K562 (cell line): Measurements from ENCODE around the gene MAP4. TPM values are rescaled to one million over a fixed set of nuclear protein-coding genes. Genes with fewer than 3 reads are reported as not detected.

Experiments used
- BCLAF1 ChIP-seq, 2 experiments: fragments of 450-650 bp in 1 of 2; IDR thresholded peaks; 2 replicates each; pipeline ENCODE4 v1.6.1; 2011 to 2017; ENCODE audit warnings: low read depth in 2 of 2, antibody characterized with exemption in 1 of 2, borderline replicate concordance in 1 of 2, low read length in 1 of 2, mild to moderate bottlenecking in 1 of 2, mixed read lengths in 1 of 2; ENCODE audit not compliant: control insufficient read depth in 1 of 2
- HMG20A ChIP-seq: fragments of 450-650 bp; formaldehyde crosslinking; conservative IDR thresholded peaks from 2 replicates; pipeline ENCODE4 v1.4.0; 2020; ENCODE audit warnings: mild to moderate bottlenecking, mixed read lengths
- HMG20B ChIP-seq: fragments of 250-450 bp; sonication (Bioruptor Pico); IDR thresholded peaks from 2 replicates; pipeline ENCODE4 v1.5.0; 2021; ENCODE audit warnings: mild to moderate bottlenecking
- HOXB6 ChIP-seq: fragments of 250-450 bp; sonication (Bioruptor Pico); IDR thresholded peaks from 2 replicates; pipeline ENCODE4 v1.5.1; 2022; ENCODE audit warnings: mild to moderate bottlenecking, borderline replicate concordance
- KDM2B ChIP-seq: fragments of 250-450 bp; sonication (Bioruptor Pico); IDR thresholded peaks from 2 replicates; pipeline ENCODE4 v1.8.0; 2021; ENCODE audit warnings: mild to moderate bottlenecking, moderate library complexity
- L3MBTL2 ChIP-seq: fragments of 450-650 bp; IDR thresholded peaks from 2 replicates; pipeline ENCODE4 v1.6.1; 2016; ENCODE audit warnings: mild to moderate bottlenecking, moderate library complexity
- NBN ChIP-seq: fragments of 450-650 bp; IDR thresholded peaks from 2 replicates; pipeline ENCODE4 v1.6.1; 2016; ENCODE audit warnings: low read depth, mild to moderate bottlenecking
- PHB2 ChIP-seq: fragments of 450-650 bp; IDR thresholded peaks from 2 replicates; pipeline ENCODE4 v1.6.1; 2017; ENCODE audit warnings: low read depth
- POLR2AphosphoS2 ChIP-seq: IDR thresholded peaks from 2 replicates; pipeline ENCODE4 v1.6.1; 2012; ENCODE audit warnings: low read length, improper control_type of control experiment
- POLR2AphosphoS5 ChIP-seq: IDR thresholded peaks from 2 replicates; pipeline ENCODE4 v1.6.1; 2011; ENCODE audit warnings: mild to moderate bottlenecking, low read depth, low read length, moderate library complexity; ENCODE audit not compliant: control insufficient read depth, insufficient read depth
- POLR2G ChIP-seq: fragments of 200-400 bp; formaldehyde crosslinking; IDR thresholded peaks from 2 replicates; pipeline ENCODE4 v1.6.1; 2017; ENCODE audit warnings: low read depth, mild to moderate bottlenecking, antibody characterized with exemption, low read length, moderate library complexity
- RAD21 ChIP-seq, 2 experiments: fragments of 250-450 bp in 1 of 2; fragments of 450-650 bp in 1 of 2; sonication (Bioruptor Pico) in 1 of 2; formaldehyde crosslinking in 1 of 2; IDR thresholded peaks in 1 of 2; conservative IDR thresholded peaks in 1 of 2; 2 replicates each; pipeline versions ENCODE4 v1.4.0 to v1.8.0; 2020 to 2022; ENCODE audit warnings: mild to moderate bottlenecking in 2 of 2, moderate library complexity in 1 of 2
- SIRT6 ChIP-seq: IDR thresholded peaks from one replicate; pipeline ENCODE4 v1.6.1; 2012; ENCODE audit warnings: low read depth, mild to moderate bottlenecking, control low read depth, inconsistent platforms, low read length, moderate library complexity
- SMC3 ChIP-seq: conservative IDR thresholded peaks from 2 replicates; pipeline ENCODE4 v1.6.1; 2011; ENCODE audit warnings: low read depth, low read length, improper control_type of control experiment; ENCODE audit not compliant: insufficient read depth
- SPI1 ChIP-seq: IDR thresholded peaks from 2 replicates; pipeline ENCODE4 v1.6.1; 2011; ENCODE audit warnings: low read depth, low read length, control low read depth, borderline replicate concordance
- TAF7 ChIP-seq: fragments of 450-650 bp; IDR thresholded peaks from 2 replicates; pipeline ENCODE4 v1.6.1; 2016; ENCODE audit warnings: missing genetic modification characterization, missing compliant biosample characterization
- TCF7 ChIP-seq: sonication (generic); IDR thresholded peaks from 2 replicates; pipeline ENCODE4 v1.6.1; 2016; ENCODE audit warnings: antibody characterized with exemption, borderline replicate concordance
- WHSC1 ChIP-seq: IDR thresholded peaks from one replicate; pipeline ENCODE4 v1.6.1; 2012; ENCODE audit warnings: low read length, control low read depth, inconsistent platforms
- ZBTB43 ChIP-seq: sonication (generic); formaldehyde crosslinking; IDR thresholded peaks from 2 replicates; pipeline ENCODE4 v1.8.0; 2023; ENCODE audit warnings: mild to moderate bottlenecking, missing genetic modification reagents
- ZBTB8A ChIP-seq: fragments of 450-650 bp; IDR thresholded peaks from 2 replicates; pipeline ENCODE4 v1.6.1; 2018; ENCODE audit warnings: mild to moderate bottlenecking, moderate library complexity; ENCODE audit not compliant: partially characterized antibody
- ZFX ChIP-seq: sonication (generic); formaldehyde crosslinking; IDR thresholded peaks from 2 replicates; pipeline ENCODE4 v1.8.0; 2022; ENCODE audit warnings: mild to moderate bottlenecking, missing genetic modification reagents, moderate library complexity
- ZNF740 ChIP-seq, 3 experiments: fragments of 200-800 bp in 1 of 3; sonication (Bioruptor generic) in 1 of 3; sonication (generic) in 1 of 3; formaldehyde crosslinking in 1 of 3; IDR thresholded peaks; 2 replicates each; pipeline versions ENCODE4 v1.6.1 to v1.8.0; 2016 to 2022; ENCODE audit warnings: mild to moderate bottlenecking in 2 of 3, missing compliant biosample characterization in 2 of 3, missing genetic modification characterization in 2 of 3, missing genetic modification reagents in 1 of 3
- polyA plus RNA-seq, 8 experiments: library from polyadenylated mRNA; depleted of rRNA in 4 of 8; stranded (reverse) in 5 of 8; unstranded in 3 of 8; fragments of >200 nt; fragmentation: Nextera tagmentation in 2 of 8; fragmentation: Illumina TruSeq in 1 of 8; extraction: Ambion mirVana in 2 of 8; extraction: Trizol in 1 of 8; gene quantifications; 2 replicates each; pipeline versions ENCODE4 v1.2.1 to v1.2.3, GENCODE V29; 2011 to 2014; ENCODE audit warnings: inconsistent platforms in 1 of 8, missing spikeins in 1 of 8
- total RNA-seq, 7 experiments: library from RNA; depleted of rRNA in 6 of 7; stranded (reverse); fragments of >200 nt in 6 of 7; fragmentation: Illumina TruSeq in 2 of 7; extraction: Trizol in 2 of 7; gene quantifications; 2 replicates each; pipeline versions ENCODE4 v1.2.1 to v1.2.3, GENCODE V29; 2011 to 2021; ENCODE audit warnings: low replicate concordance in 1 of 7

Gene MAP4
- total and polyA plus RNA-seq, 9 of the 15 experiments (the other 6 are each of a cell fraction or from before 2014, with no cell fraction given), result 13.3 to 141 (median 36.8) TPM

- no peak for TF ChIP-seq ZBTB43 (CRISPR knock-in tag)
- no peak for TF ChIP-seq TAF7 (tag)
- TF ChIP-seq SIRT6, result no peak
- TF ChIP-seq HMG20B, result no peak
- TF ChIP-seq KDM2B, result no peak
- no peak for TF ChIP-seq SPI1
- 0 out of 2 replicates have a peak, but pooled peaks have one; percentile 35 for TF ChIP-seq HOXB6
- peak; percentile 62; the same call in 1 of the 2 replicates for TF ChIP-seq POLR2AphosphoS5
- no peak for TF ChIP-seq WHSC1
- no peak for TF ChIP-seq PHB2
- 0 out of 2 replicates have a peak, but pooled peaks have one; percentile 20 for TF ChIP-seq ZNF740 (CRISPR knock-in tag; IDR thresholded peaks at IDR 0.05)
- no peak for TF ChIP-seq ZNF740 (tag; IDR thresholded peaks at IDR 0.05)
- TF ChIP-seq HMG20A (CRISPR knock-in tag), result no peak
- TF ChIP-seq BCLAF1 (IDR thresholded peaks at IDR 0.05; ENCODE audit: borderline replicate concordance in 1 of 2, control insufficient read depth in 1 of 2, low read depth in 2 of 2, low read length in 1 of 2), result 0 out of 4 replicates have a peak, but pooled peaks of 1 of the 2 experiments have one; percentile 4
- TF ChIP-seq SMC3, result 0 out of 2 replicates have a peak, but pooled peaks have one; percentile 1
- peak; percentile 55 for TF ChIP-seq POLR2G
- TF ChIP-seq TCF7, result no peak
- peak; percentile 89; the same call in 1 of the 2 replicates for TF ChIP-seq POLR2AphosphoS2
- no peak for TF ChIP-seq ZFX
- no peak for TF ChIP-seq RAD21 (CRISPR knock-in tag; conservative IDR thresholded peaks at IDR 0.05 in 1 of 2, IDR thresholded peaks at IDR 0.05 in 1 of 2)
- no peak for TF ChIP-seq ZBTB8A
- TF ChIP-seq L3MBTL2, result no peak
- no peak for TF ChIP-seq NBN
Measured at GRCh38 chr3:47850564-47851410, 165.4 kb downstream of the MAP4 start (continued).
